Heart left ventricle (tissue), 16 donors: Measurements from ENCODE around the gene BNIP5. TPM values are rescaled to one million over a fixed set of nuclear protein-coding genes. Genes with fewer than 3 reads are reported as not detected.

Experiments used
- ATAC-seq, 4 donors: fragments of 200-7000 bp; cut with Tn5 transposase; one replicate each; pipeline ENCODE4 v1.9.1; 2020 to 2022; ENCODE audit warnings: moderate library complexity in 4 of 4, mild to moderate bottlenecking in 3 of 4, moderate number of reproducible peaks in 1 of 4
- DNase-seq, 5 donors: peaks; one replicate each; pipeline ENCODE4 v3.0.0-alpha.2; 2020
- H3K27ac ChIP-seq, 12 donors: fragments of 200-600 bp; sonication (generic) in 4 of 12; one replicate each; pipeline versions ENCODE4 v1.5.0 to v1.8.0; 2016 to 2022; ENCODE audit warnings: mild to moderate bottlenecking in 2 of 12
- H3K27me3 ChIP-seq, 9 donors: fragments of 200-600 bp; sonication (generic) in 2 of 9; one replicate each; pipeline versions ENCODE4 v1.5.1 to v1.8.0; 2016 to 2022; ENCODE audit warnings: mild to moderate bottlenecking in 3 of 9
- H3K36me3 ChIP-seq, 9 donors: fragments of 200-600 bp; sonication (generic) in 2 of 9; one replicate each; pipeline versions ENCODE4 v1.5.0 to v1.8.0; 2018 to 2022; ENCODE audit warnings: mild to moderate bottlenecking in 2 of 9
- H3K4me1 ChIP-seq, 12 donors: fragments of 200-600 bp; sonication (generic) in 4 of 12; one replicate each; pipeline versions ENCODE4 v1.5.0 to v1.8.0; 2016 to 2022; ENCODE audit warnings: mild to moderate bottlenecking in 3 of 12
- H3K4me3 ChIP-seq, 12 donors: fragments of 200-600 bp; sonication (generic) in 4 of 12; one replicate each; pipeline versions ENCODE4 v1.5.0 to v1.8.0; 2017 to 2022; ENCODE audit warnings: mild to moderate bottlenecking in 9 of 12, moderate library complexity in 4 of 12
- H3K9me3 ChIP-seq, 12 donors: fragments of 200-600 bp; sonication (generic) in 4 of 12; one replicate each; pipeline versions ENCODE4 v1.5.0 to v1.8.0; 2016 to 2022; ENCODE audit warnings: mild to moderate bottlenecking in 1 of 12
- CTCF ChIP-seq, 12 donors: fragments of 200-600 bp; sonication (generic) in 4 of 12; IDR thresholded peaks; one replicate each; pipeline versions ENCODE4 v1.5.0 to v1.8.0; 2018 to 2022; ENCODE audit warnings: antibody characterized with exemption in 12 of 12, mild to moderate bottlenecking in 5 of 12
- POLR2A ChIP-seq, 2 donors: fragments of 450-650 bp; IDR thresholded peaks; one replicate each; pipeline ENCODE4 v1.6.1; 2017; ENCODE audit warnings: antibody characterized with exemption in 2 of 2, mild to moderate bottlenecking in 2 of 2, moderate library complexity in 2 of 2
- WGBS, 4 donors: extraction: QIAGEN DNeasy Blood & Tissue Kit in 2 of 4; methylation state at CpG; one replicate each; pipeline versions ENCODE4 v1.1.5 to v1.1.7; 2013 to 2018; 5-methylcytosine and 5-hydroxymethylcytosine counted together
- intact Hi-C, 10 donors: fragments of 100-400 bp; cut with DNase I; formaldehyde crosslinking; loops; one replicate each; pipeline versions ENCODE4 v1.11.1 to v1.14.2; 2022
- polyA plus RNA-seq, 2 donors: library from polyadenylated mRNA; stranded (reverse); fragments of 200-250 nt; gene quantifications; one replicate each; pipeline ENCODE4 v1.2.3, GENCODE V29; 2013
- total RNA-seq, 9 donors: library from RNA; depleted of rRNA in 2 of 9; stranded (reverse); fragments of >200 nt in 2 of 9; fragmentation: NEBNext Ultra II Directional in 3 of 9; extraction: Animal tissue kit (Norgen Biotek cat#: 25700) in 3 of 9; gene quantifications; one replicate each; pipeline versions ENCODE4 v1.1.0 to v1.2.4, GENCODE V29; 2016 to 2023
- donor health status: ischemic (EF 13 %, LVEDD 7.1; RV severe dilation, severe dysfunction).
- donor health status: healthy with polysubstance abuse.
- donor health status: DM: no; HTN: yes; CAD: no.
- donor health status: DM: no; HTN: no; CAD: no.
- donor health status: ischemic (EF 25% LVEDD 6.9; RV normal size, moderate dysfunction).
- donor health status: ischemic (EF 25% LVEDD 5.7; RV mildly dilated, moderate dysfunction).
- donor health status: healthy.
- donor health status: DM: yes; HTN: yes; CAD: no.
- donor health status: ischemic (EF 35%, LVEDD 5.7; RV mildly dilated, moderate dysfunction).
- donor health status: nonischemic (EF 11% LVEDD 7.7; RV severe dilation, severe dysfunction).
- donor health status: DM: yes; HTN: yes; CAD: no.
- donor health status: PGD.
- donor health status: ischemic (EF 29% LVEDD 5.4; RV normal size, mild dysfunction).
- donor health status: nonischemic (EF 23%, LVEDD 6.1; RV moderate dilation, normal function).

The BNIP5 gene
- total and polyA plus RNA-seq, 11 donors: not detected

- no peak for ATAC-seq
- peaks cover 0 to 4% (median 0%) of the 10 kb centered on the region in 9 donors for H3K27me3 ChIP-seq
- 80 to 100% (median 88%) methylated on average over 3 of the region's 3 CpGs for WGBS, 4 donors
Observed at GRCh38 chr6:36322591-36322990, 14.1 kb downstream of the BNIP5 start.

GRCh38 chr6:36320475-36320874, 16.2 kb downstream of the BNIP5 start:
- WGBS, 4 donors: 85 to 90% (median 89%) methylated on average over 8 to 11 of the region's 11 CpGs
- no peak overlapping the region for H3K4me3 ChIP-seq
- intact Hi-C loops: no loop called here

More at GRCh38 chr6:36322591-36322990, 14.1 kb downstream of the BNIP5 start:
- Histone ChIP-seq H3K27ac (no peak overlapping the region), H3K4me3 (no peak overlapping the region), H3K36me3 (no peaks in the 10 kb centered on the region), H3K4me1 (no peaks in the 10 kb centered on the region), H3K9me3 (no peaks in the 10 kb centered on the region)
- intact Hi-C loops: no loop called here
- no peak for DNase-seq
- TF ChIP-seq POLR2A (IDR thresholded peaks at IDR 0.05): no peak
- no peak for TF ChIP-seq CTCF (IDR thresholded peaks at IDR 0.05)

GRCh38 chr6:36319821-36320220, 16.9 kb downstream of the BNIP5 start:
- no peaks in the 10 kb centered on the region for H3K4me1 ChIP-seq
- no peak for TF ChIP-seq POLR2A (IDR thresholded peaks at IDR 0.05)
- DNase-seq: no peak
- intact Hi-C loops: no loop called here
- H3K27ac ChIP-seq: no peak overlapping the region
- H3K4me3 ChIP-seq: no peak overlapping the region
- no peak for ATAC-seq
- no peaks in the 10 kb centered on the region for H3K9me3 ChIP-seq
- no peaks in the 10 kb centered on the region for H3K36me3 ChIP-seq
- WGBS, 4 donors: 84 to 93% (median 91%) methylated on average over 2 of the region's 2 CpGs
- peaks cover 0 to 7% (median 0%) of the 10 kb centered on the region in 9 donors for H3K27me3 ChIP-seq

More at GRCh38 chr6:36320475-36320874, 16.2 kb downstream of the BNIP5 start:
- Histone ChIP-seq H3K4me1 (no peaks in the 10 kb centered on the region), H3K27me3 (peaks cover 0 to 8% (median 0%) of the 10 kb centered on the region in 9 donors), H3K36me3 (no peaks in the 10 kb centered on the region), H3K27ac (no peak overlapping the region), H3K9me3 (no peaks in the 10 kb centered on the region)
- TF ChIP-seq CTCF (IDR thresholded peaks at IDR 0.05): no peak
- TF ChIP-seq POLR2A (IDR thresholded peaks at IDR 0.05): no peak
- ATAC-seq (no peak), DNase-seq (no peak)

- Histone ChIP-seq H3K4me3 (no peak overlapping the region), H3K27ac (no peak overlapping the region), H3K9me3 (no peaks in the 10 kb centered on the region), H3K36me3 (no peaks in the 10 kb centered on the region), H3K4me1 (no peaks in the 10 kb centered on the region), H3K27me3 (peaks cover 0 to 7% (median 0%) of the 10 kb centered on the region in 9 donors)
- ATAC-seq: no peak
- TF ChIP-seq CTCF (IDR thresholded peaks at IDR 0.05) (no peak), POLR2A (IDR thresholded peaks at IDR 0.05) (no peak)
- no peak for DNase-seq
- intact Hi-C loops: no loop called here
- WGBS, 4 donors: 83 to 90% (median 86%) methylated on average over 9 of the region's 9 CpGs
Observed at GRCh38 chr6:36319436-36319762, 17.3 kb downstream of the BNIP5 start.
